Stimulated activated CD4-positive, alpha-beta T cell treated with anti-CD3 and anti-CD28 coated beads, Interleukin-1b, Interleukin-23, amount 100 ng/mL, for 1 hour (primary cell): ENCODE data around the gene ADGRA1.
"Not testable (repeated sequence)": the region's sequence is repeated elsewhere in the genome, so short reads cannot be mapped to it uniquely, and the experiment has no call there.

Source experiments
- DNase-seq, 2 donors: peaks; one replicate each; pipeline ENCODE4 v3.0.0-alpha.2; 2020; ENCODE audit warnings: low read depth in 2 of 2

Gene ADGRA1

GRCh38 chr10:133128126-133129070 is 40.7 kb downstream of the ADGRA1 start:
- DNase-seq: no peak

GRCh38 chr10:133129071-133129858 is 41.5 kb downstream of the ADGRA1 start:
- no peak for DNase-seq

GRCh38 chr10:133129859-133130495 is 42.3 kb downstream of the ADGRA1 start:
- DNase-seq: no peak

GRCh38 chr10:133130602-133131001 is 42.9 kb downstream of the ADGRA1 start:
- no peak for DNase-seq

- no peak for DNase-seq
Measured at GRCh38 chr10:133131053-133131452, 43.3 kb downstream of the ADGRA1 start.

GRCh38 chr10:133131734-133132472 is 44.2 kb downstream of the ADGRA1 start:
- no peak for DNase-seq

GRCh38 chr10:133132473-133133291 is 45.0 kb downstream of the ADGRA1 start:
- DNase-seq: no peak

- no peak for DNase-seq
Measured at GRCh38 chr10:133133471-133134231, 45.9 kb downstream of the ADGRA1 start.

GRCh38 chr10:133134411-133135115 is 46.8 kb downstream of the ADGRA1 start:
- DNase-seq: no peak

- no peak for DNase-seq
Measured at GRCh38 chr10:133135116-133135465, 47.4 kb downstream of the ADGRA1 start.

GRCh38 chr10:133137486-133138145 is 49.9 kb downstream of the ADGRA1 start:
- DNase-seq: not testable (repeated sequence)

GRCh38 chr10:133139551-133140065 is 51.9 kb downstream of the ADGRA1 start:
- DNase-seq: no peak

- no peak for DNase-seq
Measured at GRCh38 chr10:133140417-133141143, 52.9 kb downstream of the ADGRA1 start.

- DNase-seq: no peak
Measured at GRCh38 chr10:133141144-133141957, 53.6 kb downstream of the ADGRA1 start.

GRCh38 chr10:133141958-133142340 is 54.2 kb downstream of the ADGRA1 start:
- DNase-seq: no peak

- no peak for DNase-seq
Measured at GRCh38 chr10:133142523-133143199, 54.9 kb downstream of the ADGRA1 start.

- DNase-seq: no peak
Measured at GRCh38 chr10:133143200-133143533, 55.4 kb downstream of the ADGRA1 start.
